Measurements from ENCODE around the gene THPO.

The THPO gene

GRCh38 chr3:184328516-184328915, 49.5 kb downstream of the THPO start:
- DNase-seq, result no peak

GRCh38 chr3:184327171-184327570, 50.8 kb downstream of the THPO start:
- DNase-seq, result no peak

GRCh38 chr3:184325715-184326369, 52.2 kb downstream of the THPO start:
- DNase-seq, result no peak

GRCh38 chr3:184325269-184325668, 52.7 kb downstream of the THPO start:
- DNase-seq, result no peak

GRCh38 chr3:184323696-184324095, 54.3 kb downstream of the THPO start:
- DNase-seq, result no peak

GRCh38 chr3:184322731-184323487, 55.1 kb downstream of the THPO start:
- DNase-seq, result no peak
